Right ventricle myocardium superior (tissue), 1 donor: ENCODE results near the gene RASA2. TPM values are rescaled to one million over a fixed set of nuclear protein-coding genes. Genes with fewer than 3 reads are reported as not detected.
"Not testable (repeated sequence)": the region's sequence is repeated elsewhere in the genome, so short reads cannot be mapped to it uniquely, and the experiment has no call there.

Source experiments
- ATAC-seq: fragments of 200-7000 bp; cut with Tn5 transposase; one replicate; pipeline ENCODE4 v1.9.1; 2020; ENCODE audit warnings: mild to moderate bottlenecking; ENCODE audit not compliant: poor library complexity
- DNase-seq: peaks from one replicate; pipeline ENCODE4 v3.0.0-alpha.2; 2020
- intact Hi-C: fragments of 100-400 bp; cut with DNase I; formaldehyde crosslinking; loops from one replicate; pipeline ENCODE4 v1.11.2; 2022
- total RNA-seq: library from RNA; stranded (reverse); fragmentation: NEBNext Ultra II Directional; extraction: Animal tissue kit (Norgen Biotek cat#: 25700); gene quantifications from one replicate; pipeline ENCODE4 v1.2.1, GENCODE V29; 2021
- donor health status: DM: no; HTN: yes; CAD: no; lungs with severe emphysema.

The RASA2 gene
- total RNA-seq, 1 donor from 2014 or later, result 3.5 TPM

DNA sequence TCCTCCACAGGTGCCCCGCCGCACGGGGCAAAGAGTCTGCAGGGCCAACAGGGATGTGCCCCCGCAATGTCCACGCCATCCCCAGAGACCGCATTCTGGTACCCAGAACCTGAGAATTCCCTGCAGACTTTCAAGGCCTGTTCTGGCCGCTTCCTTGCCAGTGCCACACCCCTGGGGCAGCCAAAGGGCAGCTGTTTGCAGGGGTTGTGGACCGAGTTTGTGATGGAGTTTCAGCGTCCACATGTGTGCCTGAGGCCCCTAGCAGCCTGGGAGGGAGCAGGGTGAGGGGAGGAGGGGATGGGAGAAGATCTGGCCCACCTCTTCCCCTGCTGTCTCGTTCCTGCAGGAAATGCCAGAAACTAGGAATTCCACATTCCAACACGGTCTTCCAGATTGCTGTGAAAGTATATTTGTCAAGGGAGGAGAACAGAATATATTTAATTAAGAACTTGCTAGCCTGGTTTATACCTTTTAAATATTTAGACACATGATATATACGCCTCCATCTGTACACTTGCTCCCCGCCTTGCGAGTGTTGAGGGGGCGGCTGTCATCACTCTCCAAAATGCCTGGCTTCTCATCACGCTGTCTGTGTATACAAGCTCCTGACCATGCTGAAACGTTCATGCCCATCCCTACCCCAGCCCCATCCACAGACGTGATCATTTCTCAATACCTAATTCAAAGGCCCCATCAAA, 31.1 kb upstream of the RASA2 start:
- DNase-seq, result no peak
- intact Hi-C loops, result loop anchor here (2.0 to 10.0 kb wide), 3 partner anchors 97 to 221 kb away; partner anchors contain the start of gene PXYLP1
- ATAC-seq, result no peak

DNA sequence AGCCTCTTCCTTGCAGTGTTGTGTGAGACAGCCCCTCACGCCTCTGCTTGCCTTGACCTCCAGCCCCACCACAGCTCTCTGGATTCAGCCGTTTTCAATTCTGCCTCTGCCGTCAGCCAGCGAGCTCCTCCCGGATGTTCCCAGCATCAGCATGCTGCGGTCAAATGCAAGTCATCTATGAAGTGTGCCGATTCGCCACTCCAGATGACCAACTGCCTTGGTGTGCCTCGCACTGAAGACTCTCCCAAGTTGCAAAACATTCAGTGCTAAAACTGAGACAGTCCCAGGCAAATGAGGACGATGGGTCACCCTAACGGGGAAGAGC, 30.6 kb upstream of the RASA2 start:
- DNase-seq (no peak), ATAC-seq (no peak)
- intact Hi-C loops, result loop anchor here (2.0 to 10.0 kb wide), 2 partner anchors 145 to 221 kb away; partner anchors contain the start of gene PXYLP1

DNA sequence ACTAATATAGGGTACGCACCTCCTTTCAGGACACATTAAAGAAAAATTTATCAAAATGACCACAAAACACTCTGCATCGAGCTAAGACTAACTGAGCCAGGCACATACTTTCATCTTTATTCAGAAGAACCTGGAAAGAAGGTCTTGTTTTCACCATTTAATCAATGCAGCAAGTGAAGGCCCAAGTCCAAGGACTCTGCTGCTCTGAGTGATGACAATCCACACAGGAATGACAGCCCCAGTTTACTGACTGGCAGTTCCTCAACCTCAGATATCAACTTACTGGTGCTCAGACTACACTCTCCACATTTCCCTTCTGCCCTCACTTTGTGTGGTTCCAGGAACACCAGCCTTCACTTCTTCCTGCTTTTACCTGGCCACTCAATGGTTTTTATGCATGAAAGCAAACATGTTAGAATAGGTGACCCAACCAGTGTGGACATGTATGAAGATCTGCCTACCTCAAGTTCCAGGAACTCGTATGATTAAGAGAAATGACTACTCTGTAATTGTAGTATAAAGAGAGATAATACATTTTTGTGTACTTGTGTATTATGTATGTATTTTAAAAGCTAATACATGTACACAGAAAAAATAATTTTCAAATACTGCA, 29.1 kb upstream of the RASA2 start:
- intact Hi-C loops, result loop anchor here (2.0 to 10.0 kb wide), 2 partner anchors 147 to 223 kb away; partner anchors contain the start of gene PXYLP1
- ATAC-seq, result no peak

DNA sequence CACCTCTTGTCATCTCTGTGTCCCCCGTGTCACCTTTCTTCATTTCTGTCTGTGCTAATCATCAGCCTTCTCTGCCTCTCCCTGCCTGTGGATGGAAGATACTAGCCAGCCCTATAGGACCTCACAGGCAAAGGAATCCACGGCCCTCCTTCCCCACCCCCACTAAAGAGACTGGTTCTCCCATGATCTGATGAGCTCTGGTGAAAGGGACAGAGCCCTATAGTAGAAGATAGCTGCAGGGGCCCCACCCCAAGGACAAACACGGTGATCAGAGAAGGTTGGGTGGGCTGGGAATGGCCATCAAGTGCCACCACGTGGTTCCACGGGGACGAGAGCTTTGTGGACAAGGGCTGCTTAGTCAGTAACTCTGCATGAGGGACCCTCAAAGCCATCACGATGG, 27.8 kb upstream of the RASA2 start:
- ATAC-seq (no peak), DNase-seq (no peak)
- intact Hi-C loops, result loop anchor here (10.0 kb wide), 1 partner anchor 224 kb away; the partner anchor contains the start of gene PXYLP1

More for the DNA sequence above, 29.1 kb upstream of the RASA2 start:
- DNase-seq, result no peak

DNA sequence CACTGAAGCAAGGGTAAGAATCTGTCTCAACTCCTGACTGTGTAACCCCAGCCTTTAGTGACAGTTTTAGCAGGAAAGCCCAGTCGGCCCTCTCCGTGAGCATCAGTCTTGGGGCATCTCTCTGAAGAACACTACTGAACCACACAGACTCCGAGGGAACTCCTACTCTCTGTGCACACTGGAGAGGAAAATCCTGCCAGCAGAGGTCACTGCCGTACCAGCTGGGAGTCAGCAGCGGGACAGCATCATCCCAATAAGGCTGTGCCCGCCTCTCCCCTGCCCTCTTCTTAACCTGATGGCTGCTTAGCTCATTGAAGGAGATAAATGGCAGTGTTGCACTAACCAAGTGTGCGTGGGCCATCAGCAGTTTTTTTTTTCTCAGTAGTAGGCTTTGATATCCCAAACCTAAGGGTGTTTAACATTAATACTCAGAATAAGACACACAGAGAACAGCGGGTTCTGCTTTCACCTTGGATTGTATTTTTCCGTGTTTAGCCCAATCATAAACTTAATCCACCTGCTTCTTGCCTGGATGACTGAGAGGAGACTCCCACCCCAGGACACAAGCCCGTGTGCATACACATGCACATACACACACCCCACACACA, 26.6 kb upstream of the RASA2 start:
- intact Hi-C loops, result loop anchor here (5.0 kb wide), 1 partner anchor 102 kb away; no protein-coding TSS in a partner anchor
- peak; percentile 98 for ATAC-seq
- DNase-seq, result peak; percentile 91

DNA sequence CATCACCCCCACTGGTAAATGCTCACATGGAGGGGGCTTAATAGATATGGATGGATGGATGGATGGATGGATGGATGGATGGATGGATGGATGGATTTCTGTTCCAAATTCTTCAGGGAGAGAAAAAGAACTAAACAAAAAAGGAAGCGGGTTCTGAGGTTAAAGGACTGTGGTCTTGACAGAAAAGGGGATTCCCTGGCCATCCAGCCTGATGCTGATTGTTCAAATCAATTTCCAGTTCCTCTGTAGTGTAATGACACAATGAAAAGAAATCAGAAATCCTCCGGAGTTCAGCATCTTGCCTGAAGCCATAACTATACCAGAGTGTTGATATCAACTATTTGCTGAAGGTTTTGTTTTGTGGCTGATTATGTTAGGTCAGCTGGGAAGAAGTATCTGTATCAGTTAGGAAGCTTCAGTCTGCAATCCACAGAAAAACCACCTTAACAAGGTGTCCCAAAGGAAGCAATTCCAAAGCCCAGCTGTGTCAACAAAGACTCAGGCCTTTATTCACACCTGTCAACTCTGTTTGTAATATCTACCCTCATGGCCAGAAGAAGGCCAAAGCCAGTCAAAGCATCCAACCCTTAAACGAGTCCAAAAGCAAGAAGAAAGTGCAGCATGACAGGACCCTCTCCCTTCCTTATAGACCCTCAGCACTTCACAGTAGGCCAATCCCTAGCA, 24.5 kb upstream of the RASA2 start:
- no peak for ATAC-seq
- intact Hi-C loops, result loop anchor here (5.0 kb wide), 1 partner anchor 100 kb away; no protein-coding TSS in a partner anchor
- no peak for DNase-seq

DNA sequence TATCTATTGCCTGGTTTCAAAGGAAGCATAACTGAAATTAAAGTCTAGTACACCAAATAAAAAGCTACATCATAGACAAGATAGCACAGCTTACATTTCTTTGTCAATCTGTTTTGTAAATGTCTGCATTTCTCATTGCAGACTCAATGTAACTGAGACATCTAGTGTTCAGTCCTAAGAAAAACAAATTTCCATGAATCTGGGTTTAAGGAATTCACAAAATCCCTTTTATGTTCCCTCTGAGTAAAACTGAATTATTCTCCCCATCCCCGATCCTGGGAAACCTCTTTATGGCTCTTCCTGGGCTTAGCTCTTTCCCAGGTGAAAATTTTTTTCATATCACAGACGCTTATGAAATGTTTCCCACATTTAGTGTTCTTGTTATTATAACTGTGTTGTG, 21.6 kb upstream of the RASA2 start:
- no peak for DNase-seq
- no peak for ATAC-seq
- intact Hi-C loops, result no loop called here

DNA sequence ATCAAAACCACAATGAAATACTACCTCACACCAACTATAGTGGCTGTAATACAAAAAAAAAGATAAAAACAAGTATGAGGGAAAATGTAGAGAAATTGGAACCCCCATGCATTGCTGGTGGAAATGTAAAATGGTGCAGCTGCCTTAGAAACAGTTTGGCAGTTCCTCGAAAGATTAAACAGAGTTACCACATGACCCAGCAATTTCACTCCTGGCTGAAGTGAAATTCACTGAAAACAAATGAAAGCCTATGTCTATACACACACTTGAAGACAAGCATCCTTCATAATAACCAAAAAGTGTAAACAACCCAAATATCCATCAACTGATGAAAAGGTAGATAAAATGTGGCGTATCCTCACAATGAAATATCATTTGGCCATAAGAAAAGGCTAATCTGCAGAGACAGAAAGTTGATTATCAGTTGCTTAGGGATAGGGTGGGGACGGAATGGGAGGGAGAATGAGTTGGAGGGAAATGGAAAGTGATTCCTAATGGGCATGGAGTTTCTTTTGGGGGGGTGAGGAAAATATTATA, 20.1 kb upstream of the RASA2 start:
- no peak for ATAC-seq
- intact Hi-C loops, result no loop called here

DNA sequence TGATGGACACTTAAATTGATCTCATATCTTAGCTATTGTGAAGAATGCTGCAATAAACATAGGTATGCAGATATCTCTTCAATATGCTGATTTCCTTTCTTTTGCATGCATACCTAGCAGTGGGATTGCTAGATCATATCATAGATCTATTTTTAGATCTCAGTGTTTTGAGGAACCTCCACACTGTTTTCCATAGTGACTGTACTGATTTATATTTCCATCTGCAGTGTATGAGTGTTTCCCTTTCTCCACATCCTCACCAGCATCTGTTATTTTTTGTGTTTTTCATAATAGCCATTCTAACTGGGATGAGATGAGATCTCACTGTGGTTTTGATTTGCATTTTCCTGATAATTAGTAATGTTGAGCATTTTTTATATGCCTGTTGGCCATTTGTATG, 17.1 kb upstream of the RASA2 start:
- no peak for ATAC-seq
- DNase-seq, result no peak
- intact Hi-C loops, result no loop called here

More for the DNA sequence above, 20.1 kb upstream of the RASA2 start:
- no peak for DNase-seq

DNA sequence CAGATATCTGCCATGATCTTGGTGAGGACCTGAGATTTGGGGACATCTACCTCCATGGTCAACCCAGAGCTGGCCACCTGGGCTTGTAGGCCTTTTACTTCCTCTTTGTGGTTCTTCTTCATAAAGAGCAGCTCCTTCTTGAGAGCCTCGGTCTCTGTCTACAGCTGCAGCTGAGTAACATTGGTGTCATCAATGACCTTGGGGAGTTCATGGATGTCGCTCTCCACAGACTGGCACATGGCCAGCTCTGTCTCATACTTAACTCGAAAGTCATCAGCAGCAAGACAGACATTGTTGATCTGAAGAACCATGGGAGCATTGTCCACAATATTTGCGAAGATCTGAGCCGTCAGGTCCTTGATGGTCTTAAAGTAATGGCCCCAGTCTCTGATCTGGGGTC, 15.7 kb upstream of the RASA2 start:
- no peak for ATAC-seq
- DNase-seq, result no peak
- intact Hi-C loops, result no loop called here

DNA sequence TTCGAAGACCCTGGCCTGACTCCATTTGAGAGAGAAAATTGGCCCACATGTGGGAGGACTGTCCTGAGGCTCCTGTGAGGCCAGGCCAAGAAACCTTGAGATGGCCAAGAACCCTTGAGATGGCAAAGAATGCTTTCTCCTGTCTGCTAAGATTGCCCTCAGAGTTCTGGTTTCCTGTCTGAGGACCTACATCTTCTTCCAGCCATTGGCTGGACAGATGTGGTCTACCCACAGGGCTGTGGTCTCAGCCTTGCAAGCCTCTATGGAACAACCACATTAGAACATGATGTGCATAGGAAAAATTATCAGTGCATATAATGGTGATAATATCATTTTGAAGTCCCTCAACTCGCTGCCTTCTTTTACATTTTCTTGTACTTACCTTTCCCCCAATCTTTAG, 10.8 kb upstream of the RASA2 start:
- DNase-seq (no peak), ATAC-seq (no peak)
- intact Hi-C loops, result loop anchor here (5.0 kb wide), 1 partner anchor 71 kb away; no protein-coding TSS in a partner anchor

DNA sequence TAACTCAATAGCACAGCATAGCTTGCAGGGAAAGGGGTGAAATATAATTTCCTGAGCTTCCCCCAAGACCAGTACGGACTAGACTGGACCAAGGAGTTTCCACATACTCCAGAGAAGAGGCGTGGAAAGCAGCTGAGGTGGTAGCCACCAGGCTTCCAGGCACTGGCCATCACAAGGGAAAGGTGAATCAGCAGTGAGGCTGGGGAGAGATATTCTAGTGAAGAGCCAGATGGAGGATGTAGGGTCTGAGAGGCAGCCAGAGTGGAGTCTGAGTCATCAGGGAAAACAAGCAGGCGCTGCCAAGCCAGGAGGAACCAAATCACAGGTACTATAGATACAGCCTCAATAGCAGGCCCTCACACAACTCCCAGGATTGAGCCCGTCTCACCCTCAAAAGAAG, 9.6 kb upstream of the RASA2 start:
- intact Hi-C loops, result loop anchor here (5.0 kb wide), 1 partner anchor 70 kb away; no protein-coding TSS in a partner anchor
- ATAC-seq (no peak), DNase-seq (no peak)

DNA sequence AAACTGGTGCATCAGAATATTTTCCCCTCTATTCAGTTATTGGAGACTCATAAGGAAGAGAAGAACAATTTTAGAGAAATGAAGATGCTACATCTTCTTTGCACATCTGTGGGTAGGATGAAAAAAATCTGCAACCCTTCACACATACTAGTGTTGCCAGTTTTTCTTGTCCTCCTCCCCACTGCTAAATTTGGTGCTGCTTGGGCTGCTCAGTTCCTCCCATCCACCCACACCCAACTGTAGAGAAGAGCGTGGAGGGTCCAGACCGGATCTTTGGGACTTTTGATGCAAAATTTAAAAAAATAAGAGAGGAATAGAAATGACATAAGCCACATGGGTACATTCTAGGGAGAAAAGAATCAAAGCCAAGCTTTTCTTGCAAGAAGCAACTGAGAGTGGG, 8.7 kb upstream of the RASA2 start:
- ATAC-seq (no peak), DNase-seq (no peak)
- intact Hi-C loops, result loop anchor here (5.0 kb wide), 1 partner anchor 69 kb away; no protein-coding TSS in a partner anchor

DNA sequence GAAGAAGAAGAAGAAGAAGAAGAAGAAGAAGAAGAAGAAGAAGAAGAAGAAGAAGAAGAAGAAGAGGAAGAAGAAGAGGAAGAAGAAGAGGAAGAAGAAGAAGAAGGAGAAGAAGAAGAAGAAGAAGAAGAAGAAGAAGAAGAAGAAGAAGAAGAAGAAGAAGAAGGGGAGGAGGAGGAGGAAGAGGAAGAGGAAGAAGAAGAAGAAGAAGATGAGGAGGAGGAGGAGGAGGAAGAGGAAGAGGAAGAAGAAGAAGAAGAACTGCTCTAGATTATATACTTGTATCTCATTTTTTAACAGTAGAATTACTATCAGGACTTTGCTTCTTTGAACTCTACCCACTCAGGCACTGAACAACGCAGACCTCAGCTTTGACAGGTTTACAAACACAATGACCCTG, 8.0 kb upstream of the RASA2 start:
- not testable (repeated sequence) for DNase-seq, ATAC-seq
- intact Hi-C loops, result loop anchor here (5.0 kb wide), 1 partner anchor 68 kb away; no protein-coding TSS in a partner anchor

DNA sequence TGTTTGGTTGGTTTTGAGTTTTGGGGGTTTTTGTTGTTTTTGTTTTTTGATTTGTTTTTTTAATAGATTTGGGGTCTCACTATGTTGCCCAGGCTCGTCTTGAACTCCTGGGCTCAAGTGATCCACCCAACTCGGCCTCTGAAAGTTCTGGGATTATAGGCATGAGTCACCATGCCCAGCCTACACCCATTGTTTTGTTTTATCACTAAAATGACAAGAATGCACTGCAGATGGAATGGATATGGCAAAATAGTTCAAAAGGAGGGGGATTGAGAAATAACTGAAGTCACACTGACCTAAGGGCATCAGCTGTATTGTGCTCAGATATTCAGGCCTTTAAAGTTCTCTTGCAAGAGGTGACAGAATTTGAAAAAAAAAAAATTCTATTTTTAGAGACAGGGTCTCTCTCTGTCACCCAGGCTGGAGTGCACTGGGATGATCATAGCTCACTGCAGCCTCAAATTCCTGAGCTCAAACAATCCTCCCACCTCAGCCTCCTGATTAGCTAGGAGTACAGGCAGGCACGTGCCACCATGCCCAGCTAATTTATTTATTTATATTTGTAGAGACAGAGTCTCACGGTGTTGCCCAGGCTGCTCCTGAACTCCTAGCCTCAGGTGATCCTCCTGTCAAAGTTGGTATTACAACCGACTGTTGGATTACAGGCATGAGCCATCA, 4.4 kb upstream of the RASA2 start:
- DNase-seq (no peak), ATAC-seq (no peak)
- intact Hi-C loops, result no loop called here

DNA sequence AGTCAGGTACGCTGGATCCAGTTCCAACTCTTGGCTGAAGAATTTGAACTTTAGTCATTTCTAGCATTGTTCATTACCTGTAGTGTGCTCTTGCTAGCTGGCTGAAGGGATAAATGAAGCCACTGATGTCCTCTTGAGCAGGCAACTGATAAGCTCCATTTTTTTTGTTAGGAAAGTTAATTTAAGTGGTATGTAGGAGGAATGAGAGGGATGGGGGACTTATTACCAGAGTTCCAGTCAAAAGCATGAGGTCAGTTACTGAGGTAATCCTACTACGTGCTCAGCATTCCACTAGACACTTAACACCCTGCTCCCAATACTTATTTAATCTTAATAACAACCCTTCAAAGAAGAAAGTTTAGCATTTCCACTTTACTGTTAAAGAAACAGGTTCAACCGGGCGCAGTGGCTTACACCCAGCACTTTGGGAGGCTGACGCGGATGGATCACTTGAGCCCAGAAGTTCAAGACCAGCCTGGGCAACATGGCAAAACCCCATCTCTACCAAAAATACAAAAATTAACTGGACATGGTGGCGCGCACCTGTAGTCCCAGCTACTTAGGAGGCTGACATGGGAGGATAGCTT, 2.0 kb upstream of the RASA2 start:
- DNase-seq, result no peak
- no peak for ATAC-seq
- intact Hi-C loops, result no loop called here

DNA sequence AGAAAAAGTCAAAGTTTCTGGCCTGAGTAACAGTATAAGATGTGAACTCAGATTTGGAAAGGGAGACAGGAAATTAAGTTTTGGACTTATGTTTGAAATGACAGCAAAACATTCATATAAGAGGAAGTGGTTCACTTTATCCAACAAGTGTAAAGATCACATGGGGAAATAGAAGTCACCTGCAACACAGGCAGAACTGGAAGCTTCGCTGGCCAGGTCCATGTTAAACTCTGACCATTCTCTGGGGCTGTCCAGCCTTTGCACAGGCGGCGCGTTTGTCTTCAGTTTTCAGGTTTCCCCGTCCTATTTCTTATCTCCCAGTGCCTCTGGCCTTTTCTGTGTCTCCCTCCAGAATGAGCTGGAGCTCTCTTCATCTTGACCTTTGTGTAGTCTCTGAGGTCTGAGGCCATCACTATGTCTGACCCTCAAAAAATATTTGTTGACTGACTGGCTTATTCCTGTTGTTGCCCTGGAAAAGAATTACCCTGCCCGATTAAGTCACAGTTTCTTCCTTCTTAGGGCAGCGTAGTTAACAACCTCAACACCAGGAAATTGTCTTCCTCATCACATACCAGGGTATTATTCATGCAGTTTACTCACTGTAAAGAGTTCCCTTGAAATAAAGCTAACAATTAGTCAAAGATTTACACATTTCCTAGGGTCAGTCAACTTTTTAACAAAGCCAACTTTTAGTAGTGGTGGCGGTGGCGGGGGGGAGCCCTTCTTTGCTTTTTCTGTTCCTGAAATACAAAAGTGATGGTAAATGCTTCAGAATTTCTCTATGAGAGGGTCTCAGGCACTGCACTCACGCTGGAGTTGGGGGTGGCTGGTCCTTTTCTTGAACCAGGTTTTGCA, 959 bp upstream of the RASA2 start:
- no peak for DNase-seq
- intact Hi-C loops, result no loop called here
- ATAC-seq, result no peak
